Keratinocyte (primary cell): ENCODE data around the gene PLS3. TPM values are rescaled to one million over a fixed set of nuclear protein-coding genes. Genes with fewer than 3 reads are reported as not detected.
A peak's percentile ranks its signal among the peaks of the same experiment; 100 is the strongest.

Source experiments
- DNase-seq: peaks from one replicate; pipeline ENCODE4 v3.0.0-alpha.2; 2011; ENCODE audit warnings: low read depth, missing footprints, low spot score
- FAIRE-seq: peaks from 2 replicates; lab custom pipeline; 2011; peaks lifted over from hg19 to GRCh38; lab: Jason Lieb, UNC
- H2AFZ ChIP-seq: 2 replicates; pipeline ENCODE4 v1.6.0; 2012; ENCODE audit warnings: low read length, control low read depth, inconsistent platforms; ENCODE audit not compliant: control insufficient read depth
- H3K27ac ChIP-seq: 2 replicates; pipeline ENCODE4 v1.5.1; 2011; ENCODE audit warnings: low read length; ENCODE audit not compliant: control insufficient read depth, insufficient read depth
- H3K27me3 ChIP-seq: 3 replicates; pipeline ENCODE4 v1.6.0; 2011; ENCODE audit warnings: low read length; ENCODE audit not compliant: control insufficient read depth, insufficient read depth; ENCODE audit errors: extremely low read depth
- H3K36me3 ChIP-seq, 2 experiments: 2 replicates in 1 of 2; 3 replicates in 1 of 2; pipeline ENCODE4 v1.5.1; 2011; ENCODE audit warnings: low read length in 2 of 2, mild to moderate bottlenecking in 1 of 2; ENCODE audit not compliant: control insufficient read depth in 2 of 2, insufficient read depth in 2 of 2; ENCODE audit errors: extremely low read depth in 1 of 2
- H3K4me1 ChIP-seq: 3 replicates; pipeline ENCODE4 v1.5.1; 2011; ENCODE audit warnings: low read length; ENCODE audit not compliant: control insufficient read depth, insufficient read depth; ENCODE audit errors: extremely low read depth
- H3K4me2 ChIP-seq: 3 replicates; pipeline ENCODE4 v1.6.0; 2011; ENCODE audit warnings: low read depth, low read length; ENCODE audit not compliant: control insufficient read depth, insufficient read depth; ENCODE audit errors: extremely low read depth
- H3K4me3 ChIP-seq, 3 experiments: fragments of 200-600 bp in 1 of 3; sonication (generic) in 1 of 3; 2 replicates in 2 of 3; 3 replicates in 1 of 3; pipeline ENCODE4 v1.5.1; 2011 to 2016; ENCODE audit warnings: low read length in 3 of 3, mild to moderate bottlenecking in 3 of 3, control low read depth in 2 of 3, inconsistent platforms in 1 of 3, low read depth in 1 of 3, mixed read lengths in 1 of 3, mixed run types in 1 of 3, moderate library complexity in 1 of 3; ENCODE audit not compliant: control insufficient read depth in 2 of 3, insufficient read depth in 2 of 3; ENCODE audit errors: extremely low read depth in 1 of 3
- H3K79me2 ChIP-seq: 2 replicates; pipeline ENCODE4 v1.6.0; 2012; ENCODE audit warnings: low read length; ENCODE audit not compliant: control insufficient read depth, insufficient read depth
- H3K9ac ChIP-seq: 3 replicates; pipeline ENCODE4 v1.6.0; 2011; ENCODE audit warnings: low read length; ENCODE audit not compliant: control insufficient read depth, insufficient read depth; ENCODE audit errors: extremely low read depth
- H3K9me1 ChIP-seq: 3 replicates; pipeline ENCODE4 v1.6.0; 2011; ENCODE audit warnings: low read length; ENCODE audit not compliant: control insufficient read depth, insufficient read depth; ENCODE audit errors: extremely low read depth
- H3K9me3 ChIP-seq: 2 replicates; pipeline ENCODE4 v1.5.1; 2012; ENCODE audit warnings: low read depth, low read length; ENCODE audit not compliant: control insufficient read depth
- H4K20me1 ChIP-seq: 3 replicates; pipeline ENCODE4 v1.6.0; 2011; ENCODE audit warnings: low read length; ENCODE audit not compliant: control insufficient read depth, insufficient read depth; ENCODE audit errors: extremely low read depth
- CTCF ChIP-seq, 3 experiments: IDR thresholded peaks in 1 of 3; conservative IDR thresholded peaks in 1 of 3; optimal IDR thresholded peaks in 1 of 3; 2 replicates in 2 of 3; 3 replicates in 1 of 3; pipeline versions ENCODE3 to v1.5.1; 2011; ENCODE audit warnings: low read length in 3 of 3, mild to moderate bottlenecking in 3 of 3, moderate library complexity in 2 of 3, control low read depth in 1 of 3, inconsistent platforms in 1 of 3; ENCODE audit not compliant: insufficient read depth in 2 of 3; ENCODE audit errors: extremely low read depth in 1 of 3
- EZH2 ChIP-seq: IDR thresholded peaks from one replicate; pipeline ENCODE4 v1.6.1; 2012; ENCODE audit warnings: inconsistent platforms, mild to moderate bottlenecking, low read length, moderate library complexity
- dilution Hi-C: fragments of 300-500 bp; cut with MboI; formaldehyde crosslinking; loops from one replicate; pipeline ENCODE4 v1.7.0; 2020; ENCODE audit warnings: low sequenced_read_pairs; ENCODE audit not compliant: extremely low pct_ligation_motif_present
- polyA plus RNA-seq, 5 experiments: library from polyadenylated mRNA; depleted of rRNA in 3 of 5; stranded (reverse) in 3 of 5; stranded (forward) in 1 of 5; unstranded in 1 of 5; fragments of >200 nt; gene quantifications; 1 replicate in 1 of 5; 2 replicates in 3 of 5; 3 replicates in 1 of 5; pipeline versions ENCODE4 v1.2.1 to v1.2.3, GENCODE V29; 2011 to 2012; ENCODE audit warnings: missing spikeins in 2 of 5, low read depth in 1 of 5, low replicate concordance in 1 of 5

PLS3 gene
- polyA plus RNA-seq, 1 donor (not counting 4 experiments of a cell fraction or from before 2014, with no cell fraction given), result 457 TPM

- Histone ChIP-seq H2AFZ (no peak overlapping the region), H3K27ac (no peak overlapping the region), H3K4me1 (no peaks in the 10 kb centered on the region), H3K4me3 (no peak overlapping the region), H3K9me1 (no peaks in the 10 kb centered on the region), H4K20me1 (no peaks in the 10 kb centered on the region), H3K9me3 (no peaks in the 10 kb centered on the region), H3K9ac (no peak overlapping the region), H3K36me3 (peaks cover 6 to 8% of the 10 kb centered on the region in 2 experiments), H3K79me2 (no peaks in the 10 kb centered on the region), H3K4me2 (no peak overlapping the region), H3K27me3 (peaks cover under 1% of the 10 kb centered on the region)
- no peak for DNase-seq
- no peak for TF ChIP-seq CTCF (optimal IDR thresholded peaks at IDR 0.05 in 1 of 3, IDR thresholded peaks at IDR 0.05 in 1 of 3, conservative IDR thresholded peaks at IDR 0.05 in 1 of 3; ENCODE audit: extremely low read depth in 1 of 3, insufficient read depth in 2 of 3, low read length in 3 of 3)
- no peak for TF ChIP-seq EZH2
- dilution Hi-C loops, result no loop called here
- peak; percentile 17 for FAIRE-seq
These were observed 88.6 kb downstream of the PLS3 start for GRCh38 chrX:115649461-115650063.

GRCh38 chrX:115650449-115650848, 89.5 kb downstream of the PLS3 start:
- no peak for FAIRE-seq

More at GRCh38 chrX:115650449-115650848, 89.5 kb downstream of the PLS3 start:
- H3K9ac ChIP-seq, result no peak overlapping the region
- no peak overlapping the region for H2AFZ ChIP-seq
- dilution Hi-C loops, result no loop called here
- no peaks in the 10 kb centered on the region for H3K4me1 ChIP-seq
- H3K9me1 ChIP-seq, result no peaks in the 10 kb centered on the region
- H3K27ac ChIP-seq, result peak overlapping the region; percentile 30
- H3K9me3 ChIP-seq, result no peaks in the 10 kb centered on the region
- H3K4me3 ChIP-seq, result no peak overlapping the region
- H3K36me3 ChIP-seq, result peaks cover 6 to 8% of the 10 kb centered on the region in 2 experiments
- no peak for DNase-seq
- H3K4me2 ChIP-seq, result no peak overlapping the region
- TF ChIP-seq CTCF (optimal IDR thresholded peaks at IDR 0.05 in 1 of 3, IDR thresholded peaks at IDR 0.05 in 1 of 3, conservative IDR thresholded peaks at IDR 0.05 in 1 of 3; ENCODE audit: extremely low read depth in 1 of 3, insufficient read depth in 2 of 3, low read length in 3 of 3) (no peak), EZH2 (no peak)
- H3K27me3 ChIP-seq, result peaks cover 5% of the 10 kb centered on the region
- no peaks in the 10 kb centered on the region for H3K79me2 ChIP-seq
- H4K20me1 ChIP-seq, result no peaks in the 10 kb centered on the region
